OCI-LY7 (cell line): ENCODE results near the gene CHD5. TPM values are rescaled to one million over a fixed set of nuclear protein-coding genes. Genes with fewer than 3 reads are reported as not detected.

Experiments
- BruUV-seq: library from RNA; stranded (reverse); fragments of 400-500 nt; replicated peaks from 2 replicates; lab custom pipeline; 2021; lab: Mats Ljungman, UMichigan
- CTCF ChIA-PET: fragments of 300-600 bp; sonication (Branson Sonifier 250); formaldehyde crosslinking; loops from one replicate; lab custom pipeline; 2022; ENCODE audit warnings: antibody characterized with exemption; ENCODE audit not compliant: unreplicated experiment; lab: Charles Lee
- POLR2A ChIA-PET: fragments of 300-600 bp; sonication (Branson Sonifier 250); formaldehyde crosslinking; loops from one replicate; lab custom pipeline; 2022; ENCODE audit warnings: antibody characterized with exemption; lab: Charles Lee
- DNase-seq: peaks from one replicate; pipeline ENCODE4 v3.0.0-alpha.2; 2015; ENCODE audit warnings: low spot score
- H2AFZ ChIP-seq: fragments of 200-600 bp; sonication (generic), shearing (Covaris generic); 2 replicates; pipeline ENCODE4 v1.6.1; 2014; ENCODE audit warnings: mild to moderate bottlenecking, antibody characterized with exemption, low read length, moderate library complexity
- H3K27ac ChIP-seq: fragments of 200-600 bp; sonication (generic); 2 replicates; pipeline ENCODE4 v1.5.1; 2014; ENCODE audit warnings: mixed run types, low read depth, mild to moderate bottlenecking, moderate library complexity, low read length, inconsistent platforms; ENCODE audit not compliant: poor library complexity, severe bottlenecking
- H3K36me3 ChIP-seq: fragments of 200-600 bp; sonication (generic); 2 replicates; pipeline ENCODE4 v1.6.1; 2014; ENCODE audit warnings: mild to moderate bottlenecking, antibody characterized with exemption, low read length, moderate library complexity, mixed read lengths; ENCODE audit not compliant: insufficient read depth
- H3K4me1 ChIP-seq: fragments of 200-600 bp; sonication (generic); 2 replicates; pipeline ENCODE4 v1.5.1; 2014; ENCODE audit warnings: mild to moderate bottlenecking, low read length; ENCODE audit not compliant: insufficient read depth, poor library complexity, severe bottlenecking
- H3K4me2 ChIP-seq: fragments of 200-600 bp; sonication (generic); 2 replicates; pipeline ENCODE4 v1.6.1; 2014; ENCODE audit warnings: mild to moderate bottlenecking, low read length
- H3K4me3 ChIP-seq: fragments of 200-600 bp; sonication (generic); 2 replicates; pipeline ENCODE4 v1.5.1; 2014; ENCODE audit warnings: mild to moderate bottlenecking, low read depth, low read length; ENCODE audit not compliant: poor library complexity, severe bottlenecking
- H3K79me2 ChIP-seq: fragments of 200-600 bp; sonication (generic); 2 replicates; pipeline ENCODE4 v1.6.1; 2016; ENCODE audit warnings: low read depth, mild to moderate bottlenecking, low read length, moderate library complexity, mixed read lengths; ENCODE audit not compliant: insufficient read depth
- H3K9me2 ChIP-seq: fragments of 200-600 bp; sonication (generic); 2 replicates; pipeline ENCODE4 v1.6.1; 2016; ENCODE audit warnings: mild to moderate bottlenecking, low read length, mixed read lengths; ENCODE audit not compliant: insufficient read depth
- H3K9me3 ChIP-seq: fragments of 200-600 bp; sonication (generic); 2 replicates; pipeline ENCODE4 v1.6.1; 2014; ENCODE audit warnings: mild to moderate bottlenecking, mixed run types, low read length, mixed read lengths
- H4K20me1 ChIP-seq: fragments of 200-600 bp; sonication (generic); 2 replicates; pipeline ENCODE4 v1.6.1; 2014; ENCODE audit warnings: mild to moderate bottlenecking, antibody characterized with exemption, low read length, moderate library complexity, mixed read lengths; ENCODE audit not compliant: insufficient read depth
- EZH2phosphoT487 ChIP-seq: fragments of 200-600 bp; sonication (generic); IDR thresholded peaks from 2 replicates; pipeline ENCODE4 v1.6.1; 2018; ENCODE audit warnings: low read depth, borderline replicate concordance, mild to moderate bottlenecking, mixed run types, antibody characterized with exemption, low read length, moderate library complexity, mixed read lengths
- intact Hi-C: fragments of 100-400 bp; cut with micrococcal nuclease; formaldehyde crosslinking; loops from one replicate; pipeline ENCODE4 v1.10.0; 2022; ENCODE audit not compliant: unreplicated experiment
- total RNA-seq, 2 experiments: library from RNA; depleted of rRNA in 1 of 2; stranded (reverse); fragments of >200 nt in 1 of 2; shearing (Covaris generic) in 1 of 2; gene quantifications; 2 replicates each; pipeline ENCODE4 v1.2.3, GENCODE V29; 2014 to 2022
- TF ChIP-seq, protein P1 (sequence below): fragments of 200-600 bp; sonication (generic); conservative IDR thresholded peaks from 2 replicates; pipeline ENCODE4 v1.5.1; 2014; ENCODE audit warnings: mild to moderate bottlenecking, antibody characterized with exemption, low read length, moderate library complexity, mixed read lengths

The CHD5 gene
- total RNA-seq, 2 experiments from 2014 or later, result 0.19 to 0.38 TPM

DNA sequence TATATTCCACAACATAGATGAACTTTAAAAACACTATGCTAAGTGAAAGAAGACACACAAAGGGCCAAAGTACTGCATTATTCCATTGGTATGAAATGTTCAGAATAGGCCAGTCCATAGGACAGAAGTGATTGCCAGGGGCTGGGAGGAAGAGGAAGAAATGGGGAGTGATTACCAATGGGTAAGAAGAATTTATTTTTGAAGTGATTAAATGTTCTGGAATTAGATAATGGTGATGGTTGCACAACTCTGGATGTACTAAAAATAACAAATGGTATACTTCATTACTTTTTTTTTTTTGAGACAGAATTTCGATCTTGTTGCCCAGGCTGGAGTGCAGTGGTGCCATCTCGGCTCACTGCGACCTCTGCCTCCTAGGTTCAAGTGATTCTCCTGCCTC, 61.7 kb downstream of the CHD5 start:
- H4K20me1 ChIP-seq, result no peaks in the 10 kb centered on the region
- intact Hi-C loops, result no loop called here
- no peaks in the 10 kb centered on the region for H3K9me2 ChIP-seq
- POLR2A ChIA-PET, result no interaction called here
- DNase-seq, result no peak
- no peak overlapping the region for H3K4me3 ChIP-seq
- H3K4me2 ChIP-seq, result no peak overlapping the region
- H3K27ac ChIP-seq, result no peak overlapping the region
- no peak for TF ChIP-seq EZH2phosphoT487
- TF ChIP-seq, protein P1, sequence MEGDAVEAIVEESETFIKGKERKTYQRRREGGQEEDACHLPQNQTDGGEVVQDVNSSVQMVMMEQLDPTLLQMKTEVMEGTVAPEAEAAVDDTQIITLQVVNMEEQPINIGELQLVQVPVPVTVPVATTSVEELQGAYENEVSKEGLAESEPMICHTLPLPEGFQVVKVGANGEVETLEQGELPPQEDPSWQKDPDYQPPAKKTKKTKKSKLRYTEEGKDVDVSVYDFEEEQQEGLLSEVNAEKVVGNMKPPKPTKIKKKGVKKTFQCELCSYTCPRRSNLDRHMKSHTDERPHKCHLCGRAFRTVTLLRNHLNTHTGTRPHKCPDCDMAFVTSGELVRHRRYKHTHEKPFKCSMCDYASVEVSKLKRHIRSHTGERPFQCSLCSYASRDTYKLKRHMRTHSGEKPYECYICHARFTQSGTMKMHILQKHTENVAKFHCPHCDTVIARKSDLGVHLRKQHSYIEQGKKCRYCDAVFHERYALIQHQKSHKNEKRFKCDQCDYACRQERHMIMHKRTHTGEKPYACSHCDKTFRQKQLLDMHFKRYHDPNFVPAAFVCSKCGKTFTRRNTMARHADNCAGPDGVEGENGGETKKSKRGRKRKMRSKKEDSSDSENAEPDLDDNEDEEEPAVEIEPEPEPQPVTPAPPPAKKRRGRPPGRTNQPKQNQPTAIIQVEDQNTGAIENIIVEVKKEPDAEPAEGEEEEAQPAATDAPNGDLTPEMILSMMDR, result no peak
- H3K36me3 ChIP-seq, result no peaks in the 10 kb centered on the region
- CTCF ChIA-PET, result no interaction called here
- no peaks in the 10 kb centered on the region for H3K4me1 ChIP-seq
- no peak overlapping the region for H2AFZ ChIP-seq
- H3K9me3 ChIP-seq, result no peaks in the 10 kb centered on the region; the same call in 1 of the 2 replicates
- no peaks in the 10 kb centered on the region for H3K79me2 ChIP-seq
- no TSS peak for BruUV-seq

DNA sequence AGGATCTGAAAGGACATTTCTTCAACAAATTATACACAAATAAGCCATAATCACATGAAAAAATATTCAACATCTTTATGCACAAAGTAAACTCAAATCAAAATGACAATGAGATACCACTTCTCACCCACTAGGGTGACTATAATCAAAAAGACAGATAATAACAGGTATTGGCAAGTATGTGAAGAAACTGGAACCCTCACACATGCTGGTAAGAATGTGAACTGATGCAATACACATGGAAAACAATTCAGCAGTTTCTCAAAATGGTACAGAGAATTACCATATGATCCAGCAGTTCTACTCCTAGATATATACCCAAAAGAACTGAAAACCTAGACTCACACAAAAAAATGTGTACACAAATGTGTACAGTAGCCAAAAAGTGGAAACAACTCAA, 62.5 kb downstream of the CHD5 start:
- H3K27ac ChIP-seq, result no peak overlapping the region
- H3K4me1 ChIP-seq, result no peaks in the 10 kb centered on the region
- H3K9me3 ChIP-seq, result no peaks in the 10 kb centered on the region; the same call in 1 of the 2 replicates
- intact Hi-C loops, result no loop called here
- H3K36me3 ChIP-seq, result no peaks in the 10 kb centered on the region
- no peaks in the 10 kb centered on the region for H4K20me1 ChIP-seq
- BruUV-seq, result no TSS peak
- no peaks in the 10 kb centered on the region for H3K9me2 ChIP-seq
- H3K79me2 ChIP-seq, result no peaks in the 10 kb centered on the region
- no peak overlapping the region for H2AFZ ChIP-seq
- TF ChIP-seq, protein P1, result no peak
- no peak for TF ChIP-seq EZH2phosphoT487
- POLR2A ChIA-PET, result no interaction called here
- no peak overlapping the region for H3K4me2 ChIP-seq
- no peak overlapping the region for H3K4me3 ChIP-seq
- no peak for DNase-seq
- CTCF ChIA-PET, result no interaction called here

DNA sequence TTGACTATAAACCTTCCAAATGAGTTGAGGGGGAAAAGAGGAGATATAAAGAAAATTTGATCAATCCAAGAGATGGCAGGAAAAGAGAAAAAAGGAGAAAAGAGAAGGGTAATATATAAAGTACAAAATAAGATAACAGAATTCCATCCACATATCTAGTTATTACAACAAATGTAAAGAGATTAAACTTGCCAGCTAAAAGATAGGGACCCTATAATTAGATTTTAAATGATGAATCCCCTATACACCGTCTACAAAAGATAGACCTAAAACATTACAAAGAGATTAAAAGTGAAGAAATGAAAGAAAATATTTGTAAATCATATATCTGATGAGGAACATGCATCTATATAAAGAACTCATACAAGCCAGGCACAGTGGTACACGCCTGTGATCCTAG, 63.1 kb downstream of the CHD5 start:
- no peak for DNase-seq
- Histone ChIP-seq H3K4me1 (no peaks in the 10 kb centered on the region), H3K9me2 (no peaks in the 10 kb centered on the region), H3K36me3 (no peaks in the 10 kb centered on the region), H4K20me1 (no peaks in the 10 kb centered on the region), H2AFZ (no peak overlapping the region), H3K4me3 (no peak overlapping the region), H3K9me3 (no peaks in the 10 kb centered on the region; the same call in 1 of the 2 replicates), H3K27ac (no peak overlapping the region), H3K4me2 (no peak overlapping the region), H3K79me2 (no peaks in the 10 kb centered on the region)
- POLR2A ChIA-PET, result no interaction called here
- TF ChIP-seq, protein P1, result no peak
- no peak for TF ChIP-seq EZH2phosphoT487
- intact Hi-C loops, result no loop called here
- no TSS peak for BruUV-seq
- CTCF ChIA-PET, result no interaction called here
